Measurements from ENCODE around the gene PON1. TPM values are rescaled to one million over a fixed set of nuclear protein-coding genes. Genes with fewer than 3 reads are reported as not detected.

Gene PON1
- polyA plus RNA-seq, 1 experiment: not detected

DNA sequence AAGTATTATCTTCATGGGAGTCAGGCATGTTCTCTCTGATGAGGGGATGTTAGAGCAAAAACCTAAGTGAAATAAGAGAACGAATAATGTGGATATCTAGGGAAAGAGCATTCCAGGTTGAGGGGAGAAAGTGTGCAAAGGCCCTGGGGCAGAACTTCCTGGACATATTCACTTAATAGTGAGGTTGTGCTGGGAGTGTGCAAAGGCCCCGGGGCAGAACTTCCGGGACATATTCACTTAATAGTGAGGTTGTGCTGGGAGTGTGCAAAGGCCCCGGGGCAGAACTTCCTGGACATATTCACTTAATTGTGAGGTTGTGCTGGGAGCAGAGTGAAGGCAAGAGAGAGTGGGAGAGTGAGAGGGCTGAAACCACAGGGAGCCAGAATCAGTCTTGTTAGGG, 11.8 kb downstream of the PON1 start:
- no peaks in the 10 kb centered on the region for H3K27me3 ChIP-seq (ENCODE audit: control insufficient read depth, insufficient read depth, low read length)
- ChIA-PET POLR2A (no interaction called here), CTCF (no interaction called here)
- H3K9me3 ChIP-seq (ENCODE audit: control insufficient read depth, insufficient read depth, low read length): no peaks in the 10 kb centered on the region
- H3K4me3 ChIP-seq (ENCODE audit: low read depth, low read length): no peak overlapping the region
- TF ChIP-seq, protein P1, sequence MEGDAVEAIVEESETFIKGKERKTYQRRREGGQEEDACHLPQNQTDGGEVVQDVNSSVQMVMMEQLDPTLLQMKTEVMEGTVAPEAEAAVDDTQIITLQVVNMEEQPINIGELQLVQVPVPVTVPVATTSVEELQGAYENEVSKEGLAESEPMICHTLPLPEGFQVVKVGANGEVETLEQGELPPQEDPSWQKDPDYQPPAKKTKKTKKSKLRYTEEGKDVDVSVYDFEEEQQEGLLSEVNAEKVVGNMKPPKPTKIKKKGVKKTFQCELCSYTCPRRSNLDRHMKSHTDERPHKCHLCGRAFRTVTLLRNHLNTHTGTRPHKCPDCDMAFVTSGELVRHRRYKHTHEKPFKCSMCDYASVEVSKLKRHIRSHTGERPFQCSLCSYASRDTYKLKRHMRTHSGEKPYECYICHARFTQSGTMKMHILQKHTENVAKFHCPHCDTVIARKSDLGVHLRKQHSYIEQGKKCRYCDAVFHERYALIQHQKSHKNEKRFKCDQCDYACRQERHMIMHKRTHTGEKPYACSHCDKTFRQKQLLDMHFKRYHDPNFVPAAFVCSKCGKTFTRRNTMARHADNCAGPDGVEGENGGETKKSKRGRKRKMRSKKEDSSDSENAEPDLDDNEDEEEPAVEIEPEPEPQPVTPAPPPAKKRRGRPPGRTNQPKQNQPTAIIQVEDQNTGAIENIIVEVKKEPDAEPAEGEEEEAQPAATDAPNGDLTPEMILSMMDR (IDR thresholded peaks at IDR 0.05; ENCODE audit: low read depth, low read length): no peak
- H3K27ac ChIP-seq (ENCODE audit: low read depth, low read length): no peak overlapping the region
- no peak for DNase-seq (ENCODE audit: low read depth, low spot score)

DNA sequence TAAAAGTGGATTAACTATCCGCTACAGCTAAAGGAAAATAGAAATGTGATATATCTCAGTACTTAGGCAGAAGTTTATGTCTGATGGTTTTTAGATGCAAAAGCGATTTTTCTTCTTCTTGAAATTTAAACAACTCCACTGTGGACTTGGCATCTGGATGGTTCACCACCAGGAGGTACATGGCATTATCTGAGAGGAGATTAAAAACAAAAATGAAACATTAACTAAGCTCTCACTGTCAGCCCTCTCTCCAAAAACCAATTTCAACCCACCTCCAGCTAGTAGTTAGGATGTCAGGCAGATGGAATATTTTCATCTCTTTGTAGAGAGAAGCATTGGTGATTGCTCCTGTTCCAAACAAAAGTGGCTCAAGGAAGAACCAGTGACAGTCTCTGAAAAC, 12.9 kb downstream of the PON1 start:
- no peak for DNase-seq (ENCODE audit: low read depth, low spot score)
- Histone ChIP-seq H3K9me3 (ENCODE audit: control insufficient read depth, insufficient read depth, low read length) (no peaks in the 10 kb centered on the region), H3K27ac (ENCODE audit: low read depth, low read length) (no peak overlapping the region), H3K4me3 (ENCODE audit: low read depth, low read length) (no peak overlapping the region), H3K27me3 (ENCODE audit: control insufficient read depth, insufficient read depth, low read length) (no peaks in the 10 kb centered on the region)
- TF ChIP-seq, protein P1 (IDR thresholded peaks at IDR 0.05; ENCODE audit: low read depth, low read length): no peak
- ChIA-PET CTCF (interaction anchor here (0.6 to 2.5 kb wide), 2 partner anchors 165 to 383 kb away, joined by 3 to 10 read pairs; no protein-coding TSS in a partner anchor), POLR2A (no interaction called here)

DNA sequence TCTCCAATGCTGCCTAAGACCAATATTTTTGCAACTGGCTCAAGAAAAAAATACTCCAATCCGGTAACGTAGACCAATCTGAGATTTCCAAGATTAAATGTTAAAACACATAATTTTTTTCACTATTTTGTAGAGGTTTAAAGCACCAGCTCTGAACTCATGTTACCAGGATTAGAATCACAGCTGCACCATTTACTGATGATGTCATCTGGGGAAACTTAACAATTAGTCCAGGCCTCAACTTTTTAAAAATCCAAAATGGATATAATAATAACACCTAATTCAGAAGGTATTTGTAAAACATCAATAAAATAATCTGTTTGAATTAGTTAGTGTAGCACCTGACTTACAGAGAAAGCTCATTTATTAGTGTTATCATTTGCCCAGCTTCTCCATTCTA, 14.4 kb downstream of the PON1 start:
- H3K4me3 ChIP-seq (ENCODE audit: low read depth, low read length): no peak overlapping the region
- CTCF ChIA-PET: interaction anchor here (2.5 kb wide), 1 partner anchor 167 kb away, joined by 10 read pairs; no protein-coding TSS in a partner anchor
- TF ChIP-seq, protein P1 (IDR thresholded peaks at IDR 0.05; ENCODE audit: low read depth, low read length): no peak
- H3K27me3 ChIP-seq (ENCODE audit: control insufficient read depth, insufficient read depth, low read length): no peaks in the 10 kb centered on the region
- H3K27ac ChIP-seq (ENCODE audit: low read depth, low read length): no peak overlapping the region
- POLR2A ChIA-PET: no interaction called here
- DNase-seq (ENCODE audit: low read depth, low spot score): no peak
- no peaks in the 10 kb centered on the region for H3K9me3 ChIP-seq (ENCODE audit: control insufficient read depth, insufficient read depth, low read length)

DNA sequence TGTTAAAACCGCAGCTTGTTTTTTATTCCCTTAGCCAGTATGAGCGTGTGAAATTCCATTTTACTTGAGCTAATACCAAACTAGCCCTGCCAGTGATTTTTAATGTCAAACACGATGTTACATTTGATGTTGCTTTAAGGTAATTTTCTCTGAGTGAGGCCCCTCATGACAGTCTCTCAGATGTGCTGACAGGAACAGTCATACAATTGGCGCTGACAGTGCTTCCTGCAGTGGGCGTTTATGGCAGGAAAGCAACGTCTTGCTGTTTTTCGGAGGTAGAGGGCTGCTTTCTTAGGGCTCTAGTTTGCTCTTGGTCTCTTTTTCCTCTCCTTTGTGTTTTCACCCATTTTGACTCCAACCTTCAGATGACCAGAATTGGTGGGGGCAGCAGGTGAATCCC, 19.3 kb downstream of the PON1 start:
- no peak overlapping the region for H3K27ac ChIP-seq (ENCODE audit: low read depth, low read length)
- no peaks in the 10 kb centered on the region for H3K9me3 ChIP-seq (ENCODE audit: control insufficient read depth, insufficient read depth, low read length)
- no peak for DNase-seq (ENCODE audit: low read depth, low spot score)
- ChIA-PET POLR2A (no interaction called here), CTCF (no interaction called here)
- no peaks in the 10 kb centered on the region for H3K27me3 ChIP-seq (ENCODE audit: control insufficient read depth, insufficient read depth, low read length)
- TF ChIP-seq, protein P1 (IDR thresholded peaks at IDR 0.05; ENCODE audit: low read depth, low read length): no peak
- no peak overlapping the region for H3K4me3 ChIP-seq (ENCODE audit: low read depth, low read length)

DNA sequence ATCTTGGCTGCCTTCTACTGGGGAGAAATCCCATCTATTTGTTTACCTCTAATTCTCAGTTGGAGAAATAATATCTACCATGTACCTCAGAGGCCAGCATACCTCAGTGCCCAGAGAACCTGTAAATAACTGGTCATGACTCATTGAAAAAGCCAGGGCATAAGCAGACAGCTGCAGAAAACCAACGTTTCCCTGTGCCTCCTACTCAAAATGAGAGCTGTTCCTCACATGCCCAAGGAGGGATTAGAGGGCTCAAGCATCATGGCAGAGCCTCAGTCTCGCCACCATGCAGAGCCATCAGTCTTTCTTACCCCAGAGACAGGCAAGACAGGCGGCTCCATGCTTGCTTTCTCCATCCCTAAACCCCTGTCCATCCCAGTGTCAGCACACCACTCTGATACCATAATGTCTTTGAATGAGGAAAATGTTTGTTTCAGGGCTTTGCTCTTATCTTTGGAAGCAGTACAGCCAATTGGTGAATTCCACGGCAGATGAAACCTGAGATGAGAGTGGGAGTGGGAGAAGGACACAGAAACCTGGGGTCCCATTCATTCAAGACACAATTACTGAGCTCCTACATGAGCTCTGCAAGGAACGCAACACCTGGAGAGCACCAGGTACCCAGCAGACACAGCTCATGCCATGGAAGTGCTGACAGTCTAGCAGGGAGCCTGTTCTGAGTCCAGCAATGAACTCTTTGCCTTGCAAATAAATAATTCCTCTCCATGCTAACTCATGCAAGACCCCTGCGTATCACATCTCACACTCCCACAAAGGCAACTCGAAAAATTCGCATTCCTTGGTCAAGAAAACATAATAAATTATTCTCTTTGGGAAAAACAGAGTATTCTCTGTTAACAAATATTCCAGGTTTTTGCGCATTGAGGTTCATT, 21.1 kb downstream of the PON1 start:
- H3K27ac ChIP-seq (ENCODE audit: low read depth, low read length): no peak overlapping the region
- H3K4me3 ChIP-seq (ENCODE audit: low read depth, low read length): no peak overlapping the region
- no peaks in the 10 kb centered on the region for H3K9me3 ChIP-seq (ENCODE audit: control insufficient read depth, insufficient read depth, low read length)
- ChIA-PET CTCF (no interaction called here), POLR2A (no interaction called here)
- no peak for DNase-seq (ENCODE audit: low read depth, low spot score)
- TF ChIP-seq, protein P1 (IDR thresholded peaks at IDR 0.05; ENCODE audit: low read depth, low read length): no peak
- no peaks in the 10 kb centered on the region for H3K27me3 ChIP-seq (ENCODE audit: control insufficient read depth, insufficient read depth, low read length)

Measured in AG04450 (cell line).